Tibial artery (tissue), 4 donors: ENCODE data around the gene NCLN.

Source experiments
- DNase-seq, 2 donors: peaks; one replicate each; pipeline ENCODE4 v3.0.0-alpha.2; 2019
- H3K27ac ChIP-seq, 2 donors: fragments of 200-600 bp; sonication (generic) in 1 of 2; 1 replicate in 1 of 2; 2 replicates in 1 of 2; pipeline ENCODE4 v1.5.1; 2018 to 2019; ENCODE audit warnings: mild to moderate bottlenecking in 1 of 2
- H3K27me3 ChIP-seq, 2 donors: fragments of 200-600 bp; sonication (generic) in 1 of 2; one replicate each; pipeline versions ENCODE4 v1.5.1 to v1.6.0; 2016 to 2019
- H3K36me3 ChIP-seq, 3 donors: fragments of 200-600 bp; sonication (generic) in 2 of 3; one replicate each; pipeline ENCODE4 v1.5.1; 2016 to 2019; ENCODE audit warnings: mild to moderate bottlenecking in 2 of 3
- H3K4me1 ChIP-seq, 4 donors: fragments of 200-600 bp; sonication (generic) in 2 of 4; 1 replicate in 3 of 4; 2 replicates in 1 of 4; pipeline ENCODE4 v1.5.1; 2016 to 2019
- H3K4me3 ChIP-seq, 2 donors: fragments of 200-600 bp; sonication (generic) in 1 of 2; 1 replicate in 1 of 2; 2 replicates in 1 of 2; pipeline ENCODE4 v1.5.1; 2018 to 2019; ENCODE audit warnings: mild to moderate bottlenecking in 2 of 2
- H3K9me3 ChIP-seq, 3 donors: fragments of 200-600 bp; sonication (generic) in 1 of 3; one replicate each; pipeline ENCODE4 v1.5.1; 2016 to 2019
- intact Hi-C: fragments of 100-400 bp; cut with DNase I; formaldehyde crosslinking; loops from one replicate; pipeline ENCODE4 v1.15.0; 2023; ENCODE audit warnings: low total_unique reads
- TF ChIP-seq, protein P1 (sequence below), 2 experiments: fragments of 200-600 bp in 1 of 2; fragments of 450-650 bp in 1 of 2; IDR thresholded peaks; one replicate each; pipeline ENCODE4 v1.5.1; 2017 to 2019; ENCODE audit warnings: antibody characterized with exemption in 2 of 2, mild to moderate bottlenecking in 1 of 2, moderate library complexity in 1 of 2

NCLN gene

DNA sequence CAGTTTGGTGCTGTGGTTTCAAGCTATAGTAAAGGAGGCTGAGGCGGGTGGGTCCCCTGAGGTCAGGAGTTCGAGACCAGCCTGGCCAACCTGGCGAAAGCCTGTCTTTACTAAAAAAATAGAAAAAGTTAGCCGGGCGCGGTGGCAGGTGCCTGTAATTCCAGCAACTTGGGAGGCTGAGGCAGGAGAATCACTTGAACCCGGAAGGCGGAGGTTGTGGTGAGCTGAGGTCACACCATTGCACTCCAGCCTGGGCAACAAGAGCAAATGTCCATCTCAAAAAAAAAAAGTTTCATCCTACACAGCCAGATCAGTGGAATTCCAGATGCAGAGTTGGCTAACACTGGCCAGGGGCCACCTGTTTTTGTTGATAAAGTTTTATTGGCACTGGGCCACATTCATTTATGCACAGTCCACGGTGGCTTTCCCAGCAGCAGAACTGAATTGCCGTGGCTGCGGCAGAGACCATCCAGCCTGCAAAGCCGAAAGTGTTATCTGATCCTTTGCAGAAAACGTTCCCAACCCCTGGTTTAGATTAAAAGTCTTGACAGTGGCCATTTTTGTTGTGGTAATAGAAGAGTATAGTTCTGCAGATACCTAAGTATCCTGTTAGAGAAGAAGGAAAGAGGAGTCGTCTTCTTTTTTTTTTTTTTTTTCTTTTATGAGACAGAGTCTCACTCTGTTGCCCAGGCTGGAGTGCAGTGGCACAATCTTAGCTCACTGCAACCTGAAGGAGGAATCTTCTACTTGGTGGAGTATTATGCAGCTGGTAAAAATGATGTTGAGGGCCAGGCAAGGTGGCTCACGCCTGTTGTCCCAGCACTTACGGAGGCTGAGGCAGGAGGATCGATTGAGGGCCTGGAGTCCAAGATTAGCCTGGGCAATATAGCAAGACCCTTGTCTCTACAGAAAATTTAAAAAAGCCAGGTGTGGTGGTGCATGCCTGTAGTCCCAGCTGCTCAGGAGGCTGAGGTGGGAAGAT is 8.7 kb downstream of the NCLN start:
- Histone ChIP-seq H3K27ac (no peak overlapping the region), H3K27me3 (no peaks in the 10 kb centered on the region), H3K4me3 (no peak overlapping the region), H3K4me1 (peaks cover 0 to 6% (median 0%) of the 10 kb centered on the region in 4 donors), H3K9me3 (no peaks in the 10 kb centered on the region), H3K36me3 (peaks cover 0 to 73% (median 34%) of the 10 kb centered on the region in 3 donors)
- TF ChIP-seq, protein P1, sequence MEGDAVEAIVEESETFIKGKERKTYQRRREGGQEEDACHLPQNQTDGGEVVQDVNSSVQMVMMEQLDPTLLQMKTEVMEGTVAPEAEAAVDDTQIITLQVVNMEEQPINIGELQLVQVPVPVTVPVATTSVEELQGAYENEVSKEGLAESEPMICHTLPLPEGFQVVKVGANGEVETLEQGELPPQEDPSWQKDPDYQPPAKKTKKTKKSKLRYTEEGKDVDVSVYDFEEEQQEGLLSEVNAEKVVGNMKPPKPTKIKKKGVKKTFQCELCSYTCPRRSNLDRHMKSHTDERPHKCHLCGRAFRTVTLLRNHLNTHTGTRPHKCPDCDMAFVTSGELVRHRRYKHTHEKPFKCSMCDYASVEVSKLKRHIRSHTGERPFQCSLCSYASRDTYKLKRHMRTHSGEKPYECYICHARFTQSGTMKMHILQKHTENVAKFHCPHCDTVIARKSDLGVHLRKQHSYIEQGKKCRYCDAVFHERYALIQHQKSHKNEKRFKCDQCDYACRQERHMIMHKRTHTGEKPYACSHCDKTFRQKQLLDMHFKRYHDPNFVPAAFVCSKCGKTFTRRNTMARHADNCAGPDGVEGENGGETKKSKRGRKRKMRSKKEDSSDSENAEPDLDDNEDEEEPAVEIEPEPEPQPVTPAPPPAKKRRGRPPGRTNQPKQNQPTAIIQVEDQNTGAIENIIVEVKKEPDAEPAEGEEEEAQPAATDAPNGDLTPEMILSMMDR (IDR thresholded peaks at IDR 0.05): no peak
- intact Hi-C loops: no loop called here
- no peak for DNase-seq

DNA sequence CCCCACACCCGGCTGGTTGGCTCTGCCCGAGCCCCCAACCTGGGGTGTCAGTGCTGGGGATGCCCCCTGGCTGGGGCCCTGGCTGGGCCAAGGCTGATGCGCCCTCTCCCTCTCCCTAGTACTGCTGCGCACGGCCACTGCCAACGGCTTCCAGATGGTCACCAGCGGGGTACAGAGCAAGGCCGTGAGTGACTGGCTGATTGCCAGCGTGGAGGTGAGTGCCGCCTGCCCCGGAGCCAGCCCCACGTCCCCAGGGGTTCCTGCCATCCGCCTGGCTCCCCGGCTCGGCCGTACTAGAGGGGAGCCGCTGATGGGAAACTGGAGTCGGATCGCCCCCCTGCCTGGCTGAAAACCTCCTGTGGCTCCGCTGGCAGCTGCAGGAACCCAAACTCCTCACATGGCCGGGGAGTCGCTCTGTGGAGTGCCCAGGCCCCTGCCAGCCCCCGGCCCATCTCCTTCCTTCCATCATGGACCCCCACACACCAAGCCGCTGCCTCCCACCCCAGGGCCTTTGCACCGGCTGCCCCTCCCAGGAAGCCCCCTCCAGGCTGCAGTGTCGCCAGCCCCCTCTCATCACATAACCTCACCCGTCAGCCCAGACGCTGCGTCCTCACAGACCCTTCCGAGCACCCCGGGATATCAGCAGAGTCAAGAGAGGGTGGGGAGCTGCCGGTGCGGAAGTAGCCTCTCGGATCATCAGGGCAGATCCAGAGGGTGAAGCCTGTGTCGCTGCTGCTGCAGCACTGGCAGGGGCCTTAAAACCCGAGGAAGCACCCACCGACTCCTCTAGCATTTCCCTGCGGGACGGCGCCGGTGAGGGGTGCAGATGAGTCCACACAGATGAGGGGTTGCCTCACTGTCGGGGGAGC is 10.6 kb downstream of the NCLN start:
- Histone ChIP-seq H3K36me3 (peaks cover 0 to 75% (median 37%) of the 10 kb centered on the region in 3 donors), H3K27ac (no peak overlapping the region), H3K27me3 (no peaks in the 10 kb centered on the region), H3K4me3 (no peak overlapping the region), H3K9me3 (no peaks in the 10 kb centered on the region), H3K4me1 (no peaks in the 10 kb centered on the region)
- intact Hi-C loops: no loop called here
- TF ChIP-seq, protein P1 (IDR thresholded peaks at IDR 0.05): no peak
- DNase-seq: no peak

GRCh38 chr19:3196933-3197205 is 11.1 kb downstream of the NCLN start:
- TF ChIP-seq, protein P1 (IDR thresholded peaks at IDR 0.05): no peak
- H3K4me1 ChIP-seq: no peaks in the 10 kb centered on the region
- intact Hi-C loops: no loop called here
- H3K27ac ChIP-seq: no peak overlapping the region
- DNase-seq: no peak
- no peak overlapping the region for H3K4me3 ChIP-seq
- H3K36me3 ChIP-seq: peaks cover 0 to 79% (median 43%) of the 10 kb centered on the region in 3 donors
- H3K9me3 ChIP-seq: no peaks in the 10 kb centered on the region
- H3K27me3 ChIP-seq: no peaks in the 10 kb centered on the region

GRCh38 chr19:3198901-3199700 is 13.4 kb downstream of the NCLN start:
- DNase-seq: no peak
- Histone ChIP-seq H3K36me3 (peaks cover 7 to 81% (median 49%) of the 10 kb centered on the region in 3 donors), H3K27me3 (no peaks in the 10 kb centered on the region), H3K9me3 (no peaks in the 10 kb centered on the region), H3K4me3 (no peak overlapping the region), H3K27ac (no peak overlapping the region), H3K4me1 (no peaks in the 10 kb centered on the region)
- TF ChIP-seq, protein P1 (IDR thresholded peaks at IDR 0.05): no peak
- intact Hi-C loops: no loop called here

GRCh38 chr19:3201072-3201700 is 15.5 kb downstream of the NCLN start:
- TF ChIP-seq, protein P1 (IDR thresholded peaks at IDR 0.05): no peak
- Histone ChIP-seq H3K4me1 (no peaks in the 10 kb centered on the region), H3K27ac (no peak overlapping the region), H3K27me3 (no peaks in the 10 kb centered on the region), H3K4me3 (no peak overlapping the region), H3K9me3 (no peaks in the 10 kb centered on the region), H3K36me3 (peaks cover 26 to 90% (median 61%) of the 10 kb centered on the region in 3 donors)
- DNase-seq: no peak
- intact Hi-C loops: no loop called here
